ENCODE measurements around the gene SLC39A2.

SLC39A2 gene

GRCh38 chr14:21011136-21011535 lies 12.0 kb downstream of the SLC39A2 start:
- H3K4me3 ChIP-seq (ENCODE audit: control insufficient read depth, low read depth, low read length), result no peak overlapping the region
- no peak for DNase-seq (ENCODE audit: low read depth)
- TF ChIP-seq, protein P1, sequence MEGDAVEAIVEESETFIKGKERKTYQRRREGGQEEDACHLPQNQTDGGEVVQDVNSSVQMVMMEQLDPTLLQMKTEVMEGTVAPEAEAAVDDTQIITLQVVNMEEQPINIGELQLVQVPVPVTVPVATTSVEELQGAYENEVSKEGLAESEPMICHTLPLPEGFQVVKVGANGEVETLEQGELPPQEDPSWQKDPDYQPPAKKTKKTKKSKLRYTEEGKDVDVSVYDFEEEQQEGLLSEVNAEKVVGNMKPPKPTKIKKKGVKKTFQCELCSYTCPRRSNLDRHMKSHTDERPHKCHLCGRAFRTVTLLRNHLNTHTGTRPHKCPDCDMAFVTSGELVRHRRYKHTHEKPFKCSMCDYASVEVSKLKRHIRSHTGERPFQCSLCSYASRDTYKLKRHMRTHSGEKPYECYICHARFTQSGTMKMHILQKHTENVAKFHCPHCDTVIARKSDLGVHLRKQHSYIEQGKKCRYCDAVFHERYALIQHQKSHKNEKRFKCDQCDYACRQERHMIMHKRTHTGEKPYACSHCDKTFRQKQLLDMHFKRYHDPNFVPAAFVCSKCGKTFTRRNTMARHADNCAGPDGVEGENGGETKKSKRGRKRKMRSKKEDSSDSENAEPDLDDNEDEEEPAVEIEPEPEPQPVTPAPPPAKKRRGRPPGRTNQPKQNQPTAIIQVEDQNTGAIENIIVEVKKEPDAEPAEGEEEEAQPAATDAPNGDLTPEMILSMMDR (IDR thresholded peaks at IDR 0.05; ENCODE audit: control insufficient read depth, insufficient read depth, low read depth, low read length, missing control alignments), result no peak

GRCh38 chr14:21014761-21015190 lies 15.7 kb downstream of the SLC39A2 start:
- TF ChIP-seq, protein P1 (IDR thresholded peaks at IDR 0.05; ENCODE audit: control insufficient read depth, insufficient read depth, low read depth, low read length, missing control alignments), result peak; percentile 95
- no peak overlapping the region for H3K4me3 ChIP-seq (ENCODE audit: control insufficient read depth, low read depth, low read length)
- peak; percentile 40 for DNase-seq (ENCODE audit: low read depth)

GRCh38 chr14:21015312-21015711 lies 16.2 kb downstream of the SLC39A2 start:
- TF ChIP-seq, protein P1 (IDR thresholded peaks at IDR 0.05; ENCODE audit: control insufficient read depth, insufficient read depth, low read depth, low read length, missing control alignments), result no peak
- H3K4me3 ChIP-seq (ENCODE audit: control insufficient read depth, low read depth, low read length), result no peak overlapping the region
- no peak for DNase-seq (ENCODE audit: low read depth)

DNA sequence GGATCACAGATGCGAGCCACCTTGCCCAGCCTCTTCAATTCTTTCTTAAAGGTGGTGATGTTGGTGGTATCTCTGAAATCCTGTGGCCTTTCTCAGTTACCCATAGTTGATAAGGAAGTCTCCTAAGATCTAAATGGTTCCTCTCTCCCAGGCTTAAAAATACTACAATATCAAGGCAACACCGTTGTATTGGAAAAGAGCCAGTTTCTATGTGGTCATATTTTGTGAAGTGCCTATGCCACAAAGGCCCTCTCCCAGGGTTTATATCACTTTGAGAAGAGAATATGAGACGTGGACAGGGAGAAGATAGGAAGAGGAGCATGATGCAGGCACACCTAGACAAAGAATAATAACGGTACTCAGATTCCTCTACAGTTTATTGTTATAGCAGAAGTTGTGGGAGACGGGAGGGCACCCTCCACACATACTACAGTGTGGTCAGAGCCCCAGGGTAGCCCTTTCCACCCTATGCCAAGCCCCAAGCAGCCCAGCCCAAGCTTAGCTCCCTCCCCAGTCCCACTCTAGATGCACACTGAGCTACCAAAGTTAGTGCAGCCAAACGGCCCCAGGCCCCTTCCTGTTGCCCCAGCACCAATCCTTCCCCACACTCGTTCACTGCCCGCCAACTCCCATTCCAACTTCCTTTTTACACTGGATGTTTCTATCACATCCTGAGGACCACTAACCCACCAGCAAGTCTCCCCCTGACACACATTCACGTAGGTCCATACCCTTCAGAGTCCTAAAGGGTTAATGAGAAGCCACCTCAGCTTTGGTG lies 17.5 kb downstream of the SLC39A2 start:
- H3K4me3 ChIP-seq (ENCODE audit: control insufficient read depth, low read depth, low read length), result no peak overlapping the region
- DNase-seq (ENCODE audit: low read depth), result no peak
- TF ChIP-seq, protein P1 (IDR thresholded peaks at IDR 0.05; ENCODE audit: control insufficient read depth, insufficient read depth, low read depth, low read length, missing control alignments), result no peak

GRCh38 chr14:21017528-21018245 lies 18.6 kb downstream of the SLC39A2 start:
- H3K4me3 ChIP-seq (ENCODE audit: control insufficient read depth, low read depth, low read length), result no peak overlapping the region
- no peak for DNase-seq (ENCODE audit: low read depth)
- TF ChIP-seq, protein P1 (IDR thresholded peaks at IDR 0.05; ENCODE audit: control insufficient read depth, insufficient read depth, low read depth, low read length, missing control alignments), result no peak

- TF ChIP-seq, protein P1 (IDR thresholded peaks at IDR 0.05; ENCODE audit: control insufficient read depth, insufficient read depth, low read depth, low read length, missing control alignments), result no peak
- DNase-seq (ENCODE audit: low read depth), result no peak
- no peak overlapping the region for H3K4me3 ChIP-seq (ENCODE audit: control insufficient read depth, low read depth, low read length)
Measured at GRCh38 chr14:21018286-21018685, 19.2 kb downstream of the SLC39A2 start.

Data from AG09309 (cell line).